CD4-positive, CD25-positive, alpha-beta regulatory T cell (primary cell): Measurements from ENCODE around the gene MEMO1. TPM values are rescaled to one million over a fixed set of nuclear protein-coding genes. Genes with fewer than 3 reads are reported as not detected.

Source experiments
- ATAC-seq, 2 donors: fragments of 150-1000 bp; cut with Tn5 transposase; one replicate each; pipeline ENCODE4 v1.10.0; 2021; ENCODE audit warnings: low read depth in 2 of 2, moderate number of reproducible peaks in 2 of 2, moderate library complexity in 1 of 2
- DNase-seq, 3 donors: peaks; one replicate each; pipeline versions ENCODE4 v3.0.0 to v3.0.0-alpha.2; 2012 to 2022; ENCODE audit warnings: mixed read lengths in 1 of 3
- H3K27ac ChIP-seq: one replicate; pipeline ENCODE4 v1.7.0; 2013; ENCODE audit warnings: mild to moderate bottlenecking, low read length; ENCODE audit not compliant: insufficient read depth, poor library complexity, severe bottlenecking
- H3K27me3 ChIP-seq: one replicate; pipeline ENCODE4 v1.7.0; 2013; ENCODE audit warnings: low read length; ENCODE audit not compliant: control insufficient read depth, insufficient read depth
- H3K36me3 ChIP-seq: one replicate; pipeline ENCODE4 v1.7.0; 2013; ENCODE audit warnings: mild to moderate bottlenecking, low read length, moderate library complexity; ENCODE audit not compliant: control insufficient read depth, insufficient read depth
- H3K4me1 ChIP-seq: 2 replicates; pipeline ENCODE4 v1.7.0; 2013; ENCODE audit warnings: mild to moderate bottlenecking, low read length; ENCODE audit not compliant: insufficient read depth, control insufficient read depth, poor library complexity, severe bottlenecking
- H3K4me3 ChIP-seq: one replicate; pipeline ENCODE4 v1.7.0; 2013; ENCODE audit warnings: low read depth, mild to moderate bottlenecking, low read length, moderate library complexity
- H3K9me3 ChIP-seq, 2 experiments: 1 replicate in 1 of 2; 2 replicates in 1 of 2; pipeline ENCODE4 v1.7.0; 2013; ENCODE audit warnings: low read length in 2 of 2, mild to moderate bottlenecking in 1 of 2, moderate library complexity in 1 of 2; ENCODE audit not compliant: control insufficient read depth in 2 of 2
- H3K27ac Mint-ChIP-seq, 3 donors: one replicate each; pipeline ENCODE4 v1.8.0; 2020 to 2022; ENCODE audit warnings: mild to moderate bottlenecking in 3 of 3, mixed read lengths in 3 of 3, moderate library complexity in 2 of 3
- H3K27me3 Mint-ChIP-seq: one replicate; pipeline ENCODE4 v1.8.0; 2022; ENCODE audit warnings: mild to moderate bottlenecking, mixed read lengths
- H3K36me3 Mint-ChIP-seq: one replicate; pipeline ENCODE4 v1.8.0; 2020; ENCODE audit warnings: mixed read lengths
- H3K4me1 Mint-ChIP-seq, 4 donors: one replicate each; pipeline ENCODE4 v1.8.0; 2020 to 2022; ENCODE audit warnings: mixed read lengths in 4 of 4, mild to moderate bottlenecking in 1 of 4
- H3K4me3 Mint-ChIP-seq, 4 donors: one replicate each; pipeline ENCODE4 v1.8.0; 2020 to 2022; ENCODE audit warnings: mild to moderate bottlenecking in 4 of 4, mixed read lengths in 4 of 4, moderate library complexity in 3 of 4
- H3K9me3 Mint-ChIP-seq, 7 donors: one replicate each; pipeline ENCODE4 v1.8.0; 2020 to 2022; ENCODE audit warnings: mixed read lengths in 7 of 7, mild to moderate bottlenecking in 3 of 7, moderate library complexity in 2 of 7
- polyA plus RNA-seq, 4 donors: library from polyadenylated mRNA; unstranded; fragments of 300-500 nt; fragmentation: Illumina TruSeq; gene quantifications; one replicate each; pipeline ENCODE4 v1.2.3, GENCODE V29; 2021
- total RNA-seq: library from RNA; stranded (reverse); gene quantifications from one replicate; pipeline ENCODE4 v1.2.3, GENCODE V29; 2022

MEMO1 gene
- total and polyA plus RNA-seq, 5 donors from 2014 or later: 26.2 to 54.2 (median 41.6) TPM

GRCh38 chr2:31940920-31941319 lies 69.9 kb downstream of the MEMO1 start:
- peaks cover 26 to 37% (median 35%) of the 10 kb centered on the region in 4 donors for H3K4me1 Mint-ChIP-seq
- ATAC-seq: no peak
- Histone ChIP-seq H3K9me3 (no peaks in the 10 kb centered on the region), H3K4me3 (no peak overlapping the region), H3K27me3 (no peaks in the 10 kb centered on the region), H3K27ac (no peak overlapping the region), H3K4me1 (peaks cover 21% of the 10 kb centered on the region), H3K36me3 (peaks cover 15% of the 10 kb centered on the region)
- H3K27me3 Mint-ChIP-seq: no peaks in the 10 kb centered on the region
- H3K27ac Mint-ChIP-seq: no peak overlapping the region
- H3K36me3 Mint-ChIP-seq: peaks cover 5% of the 10 kb centered on the region
- no peak overlapping the region for H3K4me3 Mint-ChIP-seq
- no peak for DNase-seq
- H3K9me3 Mint-ChIP-seq: no peaks in the 10 kb centered on the region

GRCh38 chr2:31937741-31938140 lies 73.1 kb downstream of the MEMO1 start:
- peaks cover 2% of the 10 kb centered on the region for H3K36me3 Mint-ChIP-seq
- H3K27ac ChIP-seq: no peak overlapping the region
- H3K9me3 ChIP-seq: no peaks in the 10 kb centered on the region
- DNase-seq (no peak), ATAC-seq (no peak)
- no peak overlapping the region for H3K4me3 Mint-ChIP-seq
- H3K36me3 ChIP-seq: peaks cover 13% of the 10 kb centered on the region
- H3K4me3 ChIP-seq: no peak overlapping the region
- H3K4me1 ChIP-seq: peaks cover 21% of the 10 kb centered on the region
- H3K27ac Mint-ChIP-seq: no peak overlapping the region
- no peaks in the 10 kb centered on the region for H3K27me3 Mint-ChIP-seq
- H3K27me3 ChIP-seq: no peaks in the 10 kb centered on the region
- peaks cover 2 to 15% (median 13%) of the 10 kb centered on the region in 4 donors for H3K4me1 Mint-ChIP-seq
- no peaks in the 10 kb centered on the region for H3K9me3 Mint-ChIP-seq

- ATAC-seq (peak; percentile 40 to 58), DNase-seq (peak in 2 of 3 donors; percentile 22 to 41)
- Histone ChIP-seq H3K27ac (peak overlapping the region; percentile 53), H3K27me3 (no peaks in the 10 kb centered on the region), H3K36me3 (no peaks in the 10 kb centered on the region), H3K4me1 (peaks cover 26% of the 10 kb centered on the region), H3K9me3 (no peaks in the 10 kb centered on the region), H3K4me3 (peak overlapping the region; percentile 72)
- no peaks in the 10 kb centered on the region for H3K27me3 Mint-ChIP-seq
- H3K36me3 Mint-ChIP-seq: peaks cover 10% of the 10 kb centered on the region
- H3K4me1 Mint-ChIP-seq: peaks cover 6 to 28% (median 26%) of the 10 kb centered on the region in 4 donors
- no peaks in the 10 kb centered on the region for H3K9me3 Mint-ChIP-seq
- no peak overlapping the region for H3K27ac Mint-ChIP-seq
- H3K4me3 Mint-ChIP-seq: no peak overlapping the region
Measured at GRCh38 chr2:31935370-31935769, 75.4 kb downstream of the MEMO1 start.

GRCh38 chr2:31933066-31933465 lies 77.7 kb downstream of the MEMO1 start:
- Mint-ChIP-seq H3K4me1 (peaks cover 6 to 31% (median 29%) of the 10 kb centered on the region in 4 donors), H3K27me3 (no peaks in the 10 kb centered on the region), H3K4me3 (peak overlapping the region in 2 of 4 donors; percentile 16 to 42), H3K27ac (peak overlapping the region in 1 of 3 donors; percentile 74), H3K9me3 (peaks cover 0 to 2% (median 0%) of the 10 kb centered on the region in 7 donors), H3K36me3 (peaks cover 14% of the 10 kb centered on the region)
- H3K36me3 ChIP-seq: no peaks in the 10 kb centered on the region
- peaks cover 26% of the 10 kb centered on the region for H3K4me1 ChIP-seq
- peak overlapping the region; percentile 43 for H3K27ac ChIP-seq
- peak overlapping the region; percentile 57 for H3K4me3 ChIP-seq
- ATAC-seq: no peak
- H3K9me3 ChIP-seq: no peaks in the 10 kb centered on the region
- DNase-seq: no peak
- no peaks in the 10 kb centered on the region for H3K27me3 ChIP-seq

- no peaks in the 10 kb centered on the region for H3K9me3 ChIP-seq
- H3K4me3 ChIP-seq: peak overlapping the region; percentile 57
- no peak for DNase-seq
- no peaks in the 10 kb centered on the region for H3K36me3 ChIP-seq
- H3K27me3 ChIP-seq: no peaks in the 10 kb centered on the region
- peaks cover 26% of the 10 kb centered on the region for H3K4me1 ChIP-seq
- H3K4me3 Mint-ChIP-seq: peak overlapping the region; percentile 16 to 42 (median 25)
- H3K27me3 Mint-ChIP-seq: no peaks in the 10 kb centered on the region
- H3K27ac ChIP-seq: peak overlapping the region; percentile 43
- H3K4me1 Mint-ChIP-seq: peaks cover 6 to 31% (median 28%) of the 10 kb centered on the region in 4 donors
- peaks cover 14% of the 10 kb centered on the region for H3K36me3 Mint-ChIP-seq
- ATAC-seq: no peak
- H3K9me3 Mint-ChIP-seq: peaks cover 0 to 2% (median 0%) of the 10 kb centered on the region in 7 donors
- H3K27ac Mint-ChIP-seq: peak overlapping the region; percentile 23 to 74 (median 48)
Measured at GRCh38 chr2:31932589-31932988, 78.2 kb downstream of the MEMO1 start.

GRCh38 chr2:31931916-31932315 lies 78.9 kb downstream of the MEMO1 start:
- H3K36me3 Mint-ChIP-seq: peaks cover 14% of the 10 kb centered on the region
- H3K4me3 Mint-ChIP-seq: no peak overlapping the region
- peak overlapping the region; percentile 43 for H3K27ac ChIP-seq
- no peak for DNase-seq
- no peaks in the 10 kb centered on the region for H3K9me3 ChIP-seq
- H3K36me3 ChIP-seq: peaks cover 1% of the 10 kb centered on the region
- H3K27ac Mint-ChIP-seq: peak overlapping the region in 1 of 3 donors; percentile 74
- peak overlapping the region; percentile 57 for H3K4me3 ChIP-seq
- no peak for ATAC-seq
- H3K27me3 ChIP-seq: no peaks in the 10 kb centered on the region
- no peaks in the 10 kb centered on the region for H3K27me3 Mint-ChIP-seq
- peaks cover 6 to 31% (median 27%) of the 10 kb centered on the region in 4 donors for H3K4me1 Mint-ChIP-seq
- H3K9me3 Mint-ChIP-seq: peaks cover 0 to 2% (median 0%) of the 10 kb centered on the region in 7 donors
- peaks cover 26% of the 10 kb centered on the region for H3K4me1 ChIP-seq

- DNase-seq: no peak
- Histone ChIP-seq H3K27me3 (no peaks in the 10 kb centered on the region), H3K4me1 (peaks cover 4% of the 10 kb centered on the region), H3K36me3 (peaks cover 8% of the 10 kb centered on the region), H3K4me3 (no peak overlapping the region), H3K9me3 (no peaks in the 10 kb centered on the region), H3K27ac (no peak overlapping the region)
- Mint-ChIP-seq H3K27ac (no peak overlapping the region), H3K4me3 (no peak overlapping the region), H3K4me1 (peaks cover 25 to 29% (median 26%) of the 10 kb centered on the region in 4 donors), H3K27me3 (no peaks in the 10 kb centered on the region), H3K36me3 (peaks cover 31% of the 10 kb centered on the region), H3K9me3 (peaks cover 0 to 2% (median 0%) of the 10 kb centered on the region in 7 donors)
- no peak for ATAC-seq
Measured at GRCh38 chr2:31925517-31925916, 85.3 kb downstream of the MEMO1 start.

GRCh38 chr2:31923662-31924061 lies 87.1 kb downstream of the MEMO1 start:
- H3K9me3 Mint-ChIP-seq: no peaks in the 10 kb centered on the region
- peaks cover 29% of the 10 kb centered on the region for H3K36me3 Mint-ChIP-seq
- peaks cover 12% of the 10 kb centered on the region for H3K36me3 ChIP-seq
- DNase-seq (no peak), ATAC-seq (no peak)
- H3K27ac Mint-ChIP-seq: peak overlapping the region in 2 of 3 donors; percentile 21 to 28
- peaks cover 21 to 34% (median 23%) of the 10 kb centered on the region in 4 donors for H3K4me1 Mint-ChIP-seq
- H3K27me3 ChIP-seq: no peaks in the 10 kb centered on the region
- H3K27me3 Mint-ChIP-seq: no peaks in the 10 kb centered on the region
- H3K4me3 Mint-ChIP-seq: no peak overlapping the region
- peaks cover 4% of the 10 kb centered on the region for H3K4me1 ChIP-seq
- no peak overlapping the region for H3K27ac ChIP-seq
- H3K4me3 ChIP-seq: peak overlapping the region; percentile 33
- H3K9me3 ChIP-seq: no peaks in the 10 kb centered on the region
